T-helper 1 cell treated with Interleukin-12 subunit alpha and Interleukin-12 subunit beta and Interleukin-4 antibody, amounts not matched to agents 30 ng/mL and 1 ng/mL, for 36 hours (primary cell): Measurements from ENCODE around the gene SLC29A3. TPM values are rescaled to one million over a fixed set of nuclear protein-coding genes. Genes with fewer than 3 reads are reported as not detected.

Experiments
- intact Hi-C: fragments of 100-400 bp; cut with micrococcal nuclease; formaldehyde crosslinking; loops from one replicate; pipeline ENCODE4 v1.15.1; 2024
- total RNA-seq: library from RNA; stranded (reverse); gene quantifications from 2 replicates; pipeline ENCODE4 v1.2.3, GENCODE V29; 2022

SLC29A3 gene
- total RNA-seq, 1 donor from 2014 or later: 2.8 TPM

DNA sequence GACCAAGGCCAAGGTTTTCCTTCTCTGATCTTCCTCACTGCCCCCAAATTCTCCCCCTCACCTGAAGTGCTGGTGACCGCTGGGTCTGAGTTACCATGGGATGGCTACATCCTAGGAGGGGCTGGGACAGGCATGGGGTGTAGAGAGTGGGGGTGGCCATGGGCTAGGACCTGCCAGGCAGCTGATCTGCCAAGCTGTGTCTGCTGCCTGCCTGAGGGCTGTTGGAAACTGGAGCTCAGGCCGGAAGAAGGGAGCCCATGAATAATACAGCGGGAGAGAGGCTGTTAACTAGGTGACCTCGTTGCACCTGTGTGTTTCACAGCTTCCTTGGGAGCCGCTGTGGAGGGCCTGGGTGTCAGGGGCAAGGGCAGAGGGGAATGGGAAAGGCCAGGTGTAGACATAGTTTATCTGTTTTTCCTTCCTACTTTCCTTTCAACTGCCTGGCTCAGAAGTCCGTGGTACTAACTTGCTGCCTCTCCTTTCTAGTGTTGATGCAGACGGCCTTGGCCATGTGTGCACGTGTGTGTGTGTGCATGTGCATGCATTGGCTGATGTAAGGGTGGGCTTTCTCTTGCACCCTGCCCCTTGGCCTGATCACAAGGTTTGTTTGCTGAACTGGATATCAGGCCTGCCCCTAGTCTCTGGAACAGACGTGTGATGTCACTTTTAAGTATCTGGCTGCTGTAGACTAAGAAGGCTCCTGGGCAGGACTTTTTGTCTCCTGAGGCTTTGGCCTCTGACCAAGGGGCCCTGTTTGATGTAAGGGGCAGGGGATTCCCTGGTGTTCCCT, 89.6 kb downstream of the SLC29A3 start:
- intact Hi-C loops: no loop called here

DNA sequence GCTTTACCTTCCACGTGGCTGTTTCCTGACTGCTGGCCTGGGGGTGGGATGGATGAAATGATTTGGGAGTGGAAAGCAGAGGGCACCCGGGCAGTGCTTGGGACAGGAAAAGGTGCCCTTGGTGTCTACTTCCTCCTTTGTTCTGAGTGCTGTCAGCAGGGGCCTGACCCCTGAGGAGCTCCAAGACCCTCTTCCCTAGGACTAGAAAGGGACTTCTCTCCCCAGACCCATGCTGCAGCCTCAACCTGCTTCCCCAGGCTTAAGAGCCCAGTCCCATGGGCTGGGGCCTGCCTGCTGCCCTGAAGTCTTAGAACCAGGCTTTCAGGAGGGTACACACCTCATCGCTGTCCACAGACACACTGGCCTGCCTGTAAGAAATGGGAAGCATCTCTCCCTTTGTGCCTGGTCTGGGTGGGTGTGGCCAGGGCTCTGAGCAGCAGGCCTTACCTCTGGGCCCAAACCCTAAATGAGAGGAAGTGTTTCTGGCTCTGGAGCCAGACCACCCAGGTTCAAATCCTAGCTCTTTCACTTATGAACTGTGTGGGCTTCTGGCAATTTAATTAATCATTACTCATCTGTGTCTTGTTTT, 90.6 kb downstream of the SLC29A3 start:
- intact Hi-C loops: no loop called here

Other genes starting within 250 kb of the SLC29A3 start
- 0.02 TPM in 1 of 2 replicates, not detected in the other for gene UNC5B, start 106.7 kb upstream of the SLC29A3 start, total RNA-seq
- 1.3 TPM in 2 replicates for gene CDH23, start 77.7 kb downstream of the SLC29A3 start, total RNA-seq